GM12873 (cell line): Measurements from ENCODE around the gene MAGEB4.

Experiments
- CTCF ChIP-seq: IDR thresholded peaks from 2 replicates; pipeline ENCODE4 v1.5.1; 2012; ENCODE audit warnings: low read depth, mild to moderate bottlenecking, moderate library complexity, low read length, control low read depth; ENCODE audit not compliant: insufficient read depth; ENCODE audit errors: missing control alignments

MAGEB4 gene

GRCh38 chrX:30262763-30263162 lies 21.0 kb downstream of the MAGEB4 start:
- no peak for TF ChIP-seq CTCF

GRCh38 chrX:30270639-30271038 lies 28.8 kb downstream of the MAGEB4 start:
- TF ChIP-seq CTCF: no peak

GRCh38 chrX:30275498-30275897 lies 33.7 kb downstream of the MAGEB4 start:
- no peak for TF ChIP-seq CTCF

- no peak for TF ChIP-seq CTCF
These were observed 36.6 kb downstream of the MAGEB4 start for GRCh38 chrX:30278365-30278764.

GRCh38 chrX:30280428-30280827 lies 38.6 kb downstream of the MAGEB4 start:
- no peak for TF ChIP-seq CTCF

- no peak for TF ChIP-seq CTCF
These were observed 40.7 kb downstream of the MAGEB4 start for GRCh38 chrX:30282527-30282926.

- no peak for TF ChIP-seq CTCF
These were observed 41.8 kb downstream of the MAGEB4 start for GRCh38 chrX:30283456-30284200.
